Stimulated activated CD8-positive, alpha-beta memory T cell treated with anti-CD3 and anti-CD28 coated beads, Interleukin-15, amount 100 ng/mL, for 4 hours (primary cell): Measurements from ENCODE around the gene SV2C.

Source experiments
- DNase-seq, 2 donors: peaks; one replicate each; pipeline ENCODE4 v3.0.0-alpha.2; 2020; ENCODE audit warnings: low read depth in 2 of 2

The SV2C gene

DNA sequence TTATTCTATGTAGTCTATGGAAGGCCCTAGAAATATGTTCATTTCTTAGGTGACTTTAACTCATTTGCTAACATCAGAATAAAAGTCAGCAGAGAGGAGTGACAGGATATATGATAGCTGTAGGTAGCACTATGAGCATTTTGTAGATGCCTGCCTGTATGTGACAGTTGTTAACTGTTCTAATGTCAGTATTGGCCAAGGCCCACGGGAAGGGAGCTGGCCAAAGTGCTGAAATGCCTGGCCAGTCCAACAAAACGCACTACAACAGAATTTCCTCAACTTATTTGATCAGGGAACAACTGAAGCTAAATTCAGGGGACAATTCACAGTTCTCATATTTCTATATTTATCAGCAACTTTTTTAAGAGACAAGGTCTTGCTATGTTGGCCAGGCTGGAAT, 20.8 kb downstream of the SV2C start:
- no peak for DNase-seq

DNA sequence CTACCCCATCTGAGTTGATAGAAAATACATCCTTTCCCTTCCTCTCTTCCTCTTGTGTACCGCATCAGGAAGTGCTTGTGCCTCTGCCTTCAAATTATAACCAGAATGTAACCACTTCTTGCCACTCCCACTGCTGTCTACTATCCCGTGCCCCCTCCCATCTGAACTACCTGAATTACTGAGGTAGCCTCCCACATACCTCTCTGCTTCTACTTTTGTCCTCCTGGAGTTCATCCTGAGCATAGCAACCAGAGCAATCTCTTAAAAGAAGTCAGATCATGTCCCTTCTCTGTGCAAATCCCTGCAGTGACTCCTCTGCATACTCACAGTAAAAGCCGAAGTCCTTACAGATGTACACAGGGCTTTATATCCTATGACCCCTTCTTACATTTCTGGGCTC, 23.0 kb downstream of the SV2C start:
- no peak for DNase-seq

- no peak for DNase-seq
Measured at GRCh38 chr5:76111477-76112174, 28.4 kb downstream of the SV2C start.

DNA sequence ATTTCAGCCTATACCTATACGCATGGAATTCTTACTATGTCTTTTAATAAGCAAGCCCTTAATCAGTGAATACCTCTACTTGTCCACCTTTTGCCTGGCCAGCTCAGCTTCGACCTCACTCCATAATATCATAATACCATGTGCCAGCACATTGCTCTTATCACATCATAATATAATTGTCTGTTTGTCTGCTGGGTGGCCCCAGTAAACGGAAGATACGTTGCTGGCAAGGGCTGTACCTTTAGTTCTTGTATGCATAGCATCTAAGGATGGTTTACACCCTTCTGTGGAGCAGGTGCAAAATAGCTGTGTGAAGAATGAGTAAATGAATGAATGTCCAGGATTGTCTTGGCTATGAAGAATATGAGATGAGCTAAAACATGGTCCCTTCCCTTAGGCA, 29.9 kb downstream of the SV2C start:
- DNase-seq, result no peak

DNA sequence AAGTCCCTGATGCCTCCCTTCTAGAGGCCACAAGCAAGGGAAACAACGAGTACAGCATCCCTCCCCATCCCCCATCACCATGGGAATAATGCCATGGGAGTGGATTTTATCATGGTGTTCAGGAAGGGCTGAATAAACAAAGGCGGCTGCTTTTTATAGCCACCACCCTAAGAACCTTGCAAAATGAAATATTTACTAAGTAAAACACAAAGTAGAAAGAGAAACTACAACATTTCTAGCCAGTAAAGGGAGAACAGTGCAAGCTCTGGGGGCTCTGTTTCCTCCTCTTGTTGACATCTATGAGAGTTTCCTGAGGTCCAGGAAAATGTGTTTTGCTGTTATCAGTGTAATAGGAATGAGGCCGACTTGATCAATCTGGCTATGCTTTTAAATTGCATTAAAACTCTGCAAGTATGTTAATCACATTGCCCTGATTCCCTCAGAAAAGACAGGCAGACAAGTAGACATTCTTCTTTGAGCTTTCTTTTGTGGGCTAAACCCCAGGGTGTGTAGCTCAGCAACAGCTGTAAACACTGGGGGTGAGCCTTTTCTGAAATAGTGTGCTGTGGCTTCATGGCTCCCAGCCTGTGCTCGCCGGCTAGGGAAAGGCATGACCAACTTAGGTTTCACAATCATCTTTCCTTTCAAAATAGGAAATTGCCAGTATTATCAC, 31.1 kb downstream of the SV2C start:
- no peak for DNase-seq

DNA sequence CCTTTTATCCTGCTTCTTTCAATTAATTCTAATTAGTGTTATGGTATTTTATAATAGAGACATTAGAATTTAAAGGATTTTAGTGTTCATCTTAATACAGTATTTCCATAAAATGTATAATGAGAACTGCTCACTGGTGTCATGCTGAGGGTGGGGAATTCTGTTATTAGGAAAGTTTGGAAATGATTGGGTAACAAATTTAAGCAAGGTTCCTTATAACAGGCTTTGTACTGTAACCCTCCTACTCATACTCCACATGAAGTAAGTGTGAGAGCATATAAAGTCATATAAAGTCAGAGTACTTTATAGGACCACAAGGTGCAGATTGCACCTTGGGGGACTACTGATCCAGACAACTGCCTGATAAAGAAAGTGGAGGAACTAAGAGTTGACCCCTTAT, 42.2 kb downstream of the SV2C start:
- DNase-seq, result no peak

DNA sequence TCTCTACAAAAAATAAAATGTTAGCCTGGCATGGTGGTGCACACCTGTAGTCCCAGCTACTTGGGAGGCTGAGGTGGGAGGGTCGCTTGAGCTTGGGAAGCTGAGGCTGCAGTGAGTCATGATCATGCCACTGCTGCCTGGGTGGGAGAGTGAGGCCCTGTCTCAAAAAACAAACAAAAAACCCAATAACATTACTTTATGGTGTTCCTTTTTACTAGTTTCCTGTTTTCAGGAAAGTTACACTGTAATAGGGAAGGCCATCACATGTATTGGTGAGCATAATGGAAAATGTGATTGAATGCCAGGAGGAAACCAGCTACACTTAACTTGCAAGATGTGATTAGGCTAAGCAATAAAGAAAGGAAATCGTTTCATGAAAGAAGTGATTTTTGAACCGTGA, 42.7 kb downstream of the SV2C start:
- DNase-seq, result no peak

DNA sequence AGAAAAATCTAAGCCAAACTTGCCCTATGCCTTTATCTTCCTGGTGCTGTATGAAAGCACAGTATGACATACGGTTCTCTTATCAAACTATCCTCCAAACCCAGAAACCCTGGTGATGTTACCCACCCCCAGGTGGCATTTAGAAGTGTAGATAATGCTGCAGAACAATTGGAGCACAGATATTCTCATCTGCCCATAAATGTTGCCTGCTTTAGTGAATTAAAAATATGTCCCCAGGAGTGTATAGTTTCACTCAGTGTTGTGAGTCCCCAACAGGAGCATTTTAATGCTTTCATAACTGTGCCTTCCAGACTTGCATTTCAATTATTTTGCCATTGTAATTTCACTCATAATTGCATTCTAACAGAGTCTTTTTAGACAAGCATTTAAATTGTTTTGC, 50.8 kb downstream of the SV2C start:
- DNase-seq, result no peak

- no peak for DNase-seq
Measured at GRCh38 chr5:76134646-76135045, 51.5 kb downstream of the SV2C start.

- no peak for DNase-seq
Measured at GRCh38 chr5:76137887-76138542, 54.8 kb downstream of the SV2C start.

GRCh38 chr5:76143884-76144283, 60.7 kb downstream of the SV2C start:
- no peak for DNase-seq

DNA sequence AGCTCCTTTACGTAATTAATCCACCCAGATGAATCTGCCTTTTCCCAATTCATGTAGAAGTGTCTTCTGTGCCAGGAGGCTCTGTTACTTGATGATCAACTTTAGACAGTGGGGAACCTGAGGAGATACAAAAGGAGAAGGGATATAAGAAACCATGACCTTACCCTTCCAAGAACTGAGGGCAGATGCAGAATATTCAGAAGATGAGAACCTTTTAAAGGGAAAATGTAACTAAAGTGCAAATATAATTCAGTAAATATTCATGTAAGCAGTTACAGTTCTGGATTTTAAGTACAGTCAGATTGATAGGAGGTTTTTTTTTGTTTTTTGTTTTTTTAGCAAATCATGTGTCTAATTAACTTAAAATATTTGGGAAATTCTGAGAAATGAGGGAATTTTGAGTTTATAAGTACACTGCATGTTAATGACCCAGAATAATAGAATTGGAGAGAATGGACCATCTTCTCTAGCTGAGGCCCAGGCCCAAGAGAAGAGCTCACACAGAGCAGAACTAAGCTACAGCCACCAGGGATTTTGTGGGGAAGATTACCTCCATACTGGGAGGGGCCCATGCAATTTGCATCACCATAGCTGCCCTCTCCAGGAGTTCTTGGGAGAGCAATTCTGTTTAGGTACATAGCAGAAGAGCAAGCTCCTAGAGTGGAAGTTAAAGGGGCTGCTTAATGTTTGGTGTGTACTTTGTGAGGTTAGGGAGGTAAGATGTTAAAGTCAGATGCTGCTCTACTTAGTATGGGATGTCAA, 61.5 kb downstream of the SV2C start:
- no peak for DNase-seq

DNA sequence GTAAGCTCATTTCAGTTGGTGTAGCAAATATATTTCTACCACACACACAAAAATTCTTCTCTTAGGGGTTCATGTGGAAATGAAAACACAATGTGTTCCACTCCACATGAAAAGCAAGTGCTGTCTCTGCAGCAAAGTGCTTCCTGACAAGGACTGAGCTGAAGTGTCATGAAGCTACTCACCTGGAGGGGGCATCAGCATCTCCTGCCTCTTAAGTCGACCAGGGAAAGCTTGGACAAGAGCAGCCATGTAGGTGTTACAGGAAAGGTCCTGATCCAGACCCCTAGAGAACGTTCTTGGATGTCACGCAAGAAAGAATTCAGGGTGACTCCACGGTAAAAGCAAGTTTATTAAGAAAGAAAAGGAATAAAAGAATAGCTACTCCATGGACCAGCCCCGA, 62.8 kb downstream of the SV2C start:
- no peak for DNase-seq

DNA sequence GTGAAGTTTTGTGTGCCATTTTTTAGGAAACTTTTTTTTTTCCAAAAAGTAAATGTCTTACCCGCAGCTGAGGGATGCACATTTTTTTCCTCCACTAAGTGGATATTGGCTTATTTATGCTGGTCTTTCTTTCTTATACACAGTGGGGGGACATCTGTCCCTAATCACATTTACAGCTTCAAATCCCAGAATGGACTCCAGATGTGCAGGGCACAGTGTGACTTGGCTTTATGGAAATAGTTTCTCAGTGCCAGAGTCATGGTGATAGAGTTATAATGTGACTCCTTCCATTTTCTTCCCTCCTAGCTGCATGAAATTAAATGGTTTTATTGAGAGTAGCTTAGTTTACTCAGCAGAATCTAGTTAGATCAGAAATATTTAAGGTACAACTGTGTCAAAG, 66.5 kb downstream of the SV2C start:
- no peak for DNase-seq

GRCh38 chr5:76152161-76152560, 69.0 kb downstream of the SV2C start:
- no peak for DNase-seq

- no peak for DNase-seq
Measured at GRCh38 chr5:76152700-76153099, 69.5 kb downstream of the SV2C start.

- DNase-seq, result no peak
Measured at GRCh38 chr5:76153271-76153670, 70.1 kb downstream of the SV2C start.

- no peak for DNase-seq
Measured at GRCh38 chr5:76154009-76154690, 71.0 kb downstream of the SV2C start.

DNA sequence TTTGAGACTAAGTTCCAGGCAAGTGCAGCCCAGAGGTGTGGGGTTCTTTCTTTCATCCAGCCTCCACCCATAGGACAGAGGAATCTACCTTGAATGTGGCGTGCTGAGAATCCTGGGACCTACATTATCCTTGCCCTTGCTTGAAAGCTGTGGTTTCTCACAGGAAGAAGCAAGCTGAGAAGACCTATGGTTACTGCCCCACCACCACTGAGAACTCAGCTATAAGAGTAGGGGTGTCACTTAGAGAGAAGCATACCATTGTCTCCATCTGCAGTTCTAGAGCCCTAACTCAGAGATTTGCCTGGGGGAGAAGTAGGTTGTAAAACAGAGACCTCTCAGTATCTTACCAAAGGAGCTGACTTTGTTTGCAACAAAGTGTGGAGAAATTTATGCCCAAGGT, 72.4 kb downstream of the SV2C start:
- DNase-seq, result no peak

DNA sequence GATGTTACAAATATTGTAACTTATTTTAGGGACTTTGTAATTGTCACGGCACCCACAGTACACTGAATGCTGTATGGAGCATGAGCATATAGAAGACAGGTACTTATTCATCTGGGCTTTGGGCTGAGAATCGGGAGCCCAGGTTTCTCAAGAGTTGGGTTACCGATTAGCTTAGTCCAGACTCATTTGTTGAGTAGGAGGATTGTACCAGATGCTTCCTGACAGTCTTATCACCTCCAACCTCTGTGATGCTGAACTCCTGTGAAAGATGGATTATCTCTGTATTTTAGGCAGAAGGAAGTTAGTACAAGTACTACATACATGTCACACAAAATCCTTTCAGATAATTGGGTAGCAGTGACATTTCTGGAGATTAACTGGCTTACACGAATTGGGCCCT, 79.2 kb downstream of the SV2C start:
- DNase-seq, result no peak

DNA sequence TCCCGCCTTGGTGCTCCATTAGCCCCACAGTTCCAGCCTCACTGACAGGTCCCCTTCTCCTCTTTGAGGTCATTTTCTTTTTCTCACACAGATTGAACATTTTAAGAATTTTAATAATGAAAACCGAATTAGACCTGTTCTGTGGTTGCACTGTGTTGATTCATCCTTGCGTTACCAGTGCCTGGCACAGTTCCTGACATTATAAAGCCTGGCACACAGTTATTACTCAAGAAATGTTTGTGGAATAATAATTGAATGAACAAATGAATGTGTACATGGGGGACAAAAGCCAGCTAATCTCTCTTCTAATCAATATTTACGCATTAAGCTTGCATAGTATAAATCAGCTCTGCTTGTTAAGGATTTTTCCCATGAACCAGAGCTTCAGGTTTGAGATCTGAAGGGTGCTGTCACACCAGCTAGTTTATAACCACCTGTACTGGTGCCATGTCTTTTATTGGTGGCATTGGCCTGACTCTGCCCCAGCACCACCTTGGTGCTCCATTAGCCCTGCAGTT, 80.0 kb downstream of the SV2C start:
- DNase-seq, result no peak

DNA sequence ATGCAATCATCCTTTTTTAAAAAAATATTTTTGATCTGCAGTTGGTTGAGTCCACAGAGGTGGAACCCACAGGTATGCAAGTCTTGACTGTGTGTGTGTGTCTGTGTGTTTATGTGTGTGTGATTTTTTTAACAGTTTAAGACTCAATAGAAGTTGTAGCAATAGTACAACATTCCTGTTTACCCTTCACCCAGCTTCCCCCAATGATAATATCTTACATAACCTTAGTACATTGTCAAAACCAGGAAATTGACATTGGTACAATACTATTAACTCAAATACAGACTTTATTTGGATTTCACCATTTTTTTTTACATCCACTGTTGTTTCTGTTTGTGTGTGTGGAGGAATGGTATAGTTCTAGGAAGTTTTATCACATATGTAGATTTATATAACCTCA, 81.8 kb downstream of the SV2C start:
- no peak for DNase-seq
